K562 (cell line): ENCODE data around the gene EZH1. TPM values are rescaled to one million over a fixed set of nuclear protein-coding genes. Genes with fewer than 3 reads are reported as not detected.

Experiments used
- CCNT2 ChIP-seq: IDR thresholded peaks from 2 replicates; pipeline ENCODE4 v1.6.1; 2011; ENCODE audit warnings: borderline replicate concordance, low read depth, mild to moderate bottlenecking, moderate library complexity, mixed read lengths, low read length; ENCODE audit not compliant: insufficient read length; ENCODE audit errors: extremely low read depth
- CREB1 ChIP-seq, 2 experiments: sonication (generic) in 1 of 2; formaldehyde crosslinking in 1 of 2; IDR thresholded peaks; 2 replicates each; pipeline versions ENCODE4 v1.6.1 to v1.8.0; 2012 to 2022; ENCODE audit warnings: inconsistent platforms in 1 of 2, mild to moderate bottlenecking in 1 of 2, missing genetic modification reagents in 1 of 2, moderate library complexity in 1 of 2
- CREB3L1 ChIP-seq: fragments of 450-650 bp; IDR thresholded peaks from 2 replicates; pipeline ENCODE4 v1.6.1; 2014; ENCODE audit warnings: low read depth, mild to moderate bottlenecking, moderate library complexity, borderline replicate concordance
- FOXK2 ChIP-seq, 2 experiments: fragments of 450-650 bp; IDR thresholded peaks in 1 of 2; conservative IDR thresholded peaks in 1 of 2; 2 replicates each; pipeline ENCODE4 v1.6.1; 2016; ENCODE audit warnings: low read depth in 2 of 2, mild to moderate bottlenecking in 1 of 2
- GMEB1 ChIP-seq: fragments of 250-450 bp; sonication (Bioruptor Pico); IDR thresholded peaks from 2 replicates; pipeline ENCODE4 v1.4.0; 2020; ENCODE audit warnings: mild to moderate bottlenecking
- HMGXB4 ChIP-seq: sonication (generic); formaldehyde crosslinking; IDR thresholded peaks from 2 replicates; pipeline ENCODE4 v1.8.1; 2023; ENCODE audit warnings: mild to moderate bottlenecking, missing genetic modification reagents
- HNRNPLL ChIP-seq: fragments of 200-400 bp; formaldehyde crosslinking; IDR thresholded peaks from 2 replicates; pipeline ENCODE4 v1.6.1; 2017; ENCODE audit warnings: low read length, low read depth, mild to moderate bottlenecking; ENCODE audit not compliant: poor library complexity, severe bottlenecking
- IFI16 ChIP-seq: fragments of 250-450 bp; sonication (Bioruptor Pico); IDR thresholded peaks from 2 replicates; pipeline ENCODE4 v2.1.2; 2022; ENCODE audit warnings: mild to moderate bottlenecking, inconsistent platforms
- MXI1 ChIP-seq: IDR thresholded peaks from 2 replicates; pipeline ENCODE4 v1.6.1; 2011; ENCODE audit warnings: low read depth, mild to moderate bottlenecking, improper control_type of control experiment, low read length
- NRF1 ChIP-seq, 2 experiments: fragments of 450-650 bp; IDR thresholded peaks in 1 of 2; conservative IDR thresholded peaks in 1 of 2; 2 replicates each; pipeline ENCODE4 v1.6.1; 2014; ENCODE audit warnings: mild to moderate bottlenecking in 2 of 2
- PML ChIP-seq: IDR thresholded peaks from 2 replicates; pipeline ENCODE4 v1.6.1; 2012; ENCODE audit warnings: low read length, inconsistent platforms
- POLR2A ChIP-seq: fragments of 450-650 bp; conservative IDR thresholded peaks from 2 replicates; pipeline ENCODE4 v1.6.1; 2016
- RBM14 ChIP-seq: fragments of 200-400 bp; formaldehyde crosslinking; IDR thresholded peaks from 2 replicates; pipeline ENCODE4 v1.6.1; 2018; ENCODE audit warnings: low read depth, mild to moderate bottlenecking, low read length, moderate library complexity, borderline replicate concordance; ENCODE audit not compliant: insufficient read depth
- RFX5 ChIP-seq: IDR thresholded peaks from 2 replicates; pipeline ENCODE4 v1.6.1; 2011; ENCODE audit warnings: low read depth, mild to moderate bottlenecking, improper control_type of control experiment, low read length
- RUNX1 ChIP-seq: sonication (generic); IDR thresholded peaks from 2 replicates; pipeline ENCODE4 v1.6.1; 2016; ENCODE audit warnings: antibody characterized with exemption, low read depth
- SMARCC2 ChIP-seq: fragments of 450-650 bp; IDR thresholded peaks from 2 replicates; pipeline ENCODE4 v1.6.1; 2017; ENCODE audit warnings: antibody characterized with exemption, moderate library complexity, mild to moderate bottlenecking, low read depth
- STAT5A ChIP-seq: IDR thresholded peaks from 2 replicates; pipeline ENCODE4 v1.6.1; 2012; ENCODE audit warnings: low read length, inconsistent platforms, borderline replicate concordance
- TCF3 ChIP-seq: sonication (generic); formaldehyde crosslinking; IDR thresholded peaks from 2 replicates; pipeline ENCODE4 v1.4.0; 2020; ENCODE audit warnings: mild to moderate bottlenecking, missing genetic modification reagents
- ZFP1 ChIP-seq: fragments of 450-650 bp; formaldehyde crosslinking; IDR thresholded peaks from 2 replicates; pipeline ENCODE4 v1.4.0; 2020; ENCODE audit warnings: mild to moderate bottlenecking, mixed read lengths
- ZNF586 ChIP-seq: fragments of 450-650 bp; formaldehyde crosslinking; conservative IDR thresholded peaks from 2 replicates; pipeline ENCODE4 v1.4.0; 2020; ENCODE audit warnings: mild to moderate bottlenecking, moderate library complexity
- polyA plus RNA-seq, 8 experiments: library from polyadenylated mRNA; depleted of rRNA in 4 of 8; stranded (reverse) in 5 of 8; unstranded in 3 of 8; fragments of >200 nt; fragmentation: Nextera tagmentation in 2 of 8; fragmentation: Illumina TruSeq in 1 of 8; extraction: Ambion mirVana in 2 of 8; extraction: Trizol in 1 of 8; gene quantifications; 2 replicates each; pipeline versions ENCODE4 v1.2.1 to v1.2.3, GENCODE V29; 2011 to 2014; ENCODE audit warnings: inconsistent platforms in 1 of 8, missing spikeins in 1 of 8
- total RNA-seq, 7 experiments: library from RNA; depleted of rRNA in 6 of 7; stranded (reverse); fragments of >200 nt in 6 of 7; fragmentation: Illumina TruSeq in 2 of 7; extraction: Trizol in 2 of 7; gene quantifications; 2 replicates each; pipeline versions ENCODE4 v1.2.1 to v1.2.3, GENCODE V29; 2011 to 2021; ENCODE audit warnings: low replicate concordance in 1 of 7
- TF ChIP-seq, protein P1 (sequence below), 2 experiments: fragments of 450-650 bp; IDR thresholded peaks; 2 replicates each; pipeline ENCODE4 v1.6.1; 2016

Gene EZH1
- total and polyA plus RNA-seq, 9 of the 15 experiments (the other 6 are each of a cell fraction or from before 2014, with no cell fraction given), result 8.6 to 40.8 (median 22.9) TPM

- no peak for TF ChIP-seq RBM14
- TF ChIP-seq CREB3L1, result no peak
- no peak for TF ChIP-seq ZNF586
- TF ChIP-seq PML, result peak; percentile 81
- TF ChIP-seq TCF3, result peak; percentile 86
- peak; percentile 71; the same call in 1 of the 2 replicates for TF ChIP-seq STAT5A
- peak; percentile 89 for TF ChIP-seq SMARCC2
- TF ChIP-seq HMGXB4 (CRISPR knock-in tag), result no peak
- TF ChIP-seq GMEB1 (CRISPR knock-in tag), result no peak
- TF ChIP-seq POLR2A, result no peak
- TF ChIP-seq RFX5, result no peak
- TF ChIP-seq ZFP1 (CRISPR knock-in tag), result no peak
- TF ChIP-seq FOXK2 (conservative IDR thresholded peaks at IDR 0.05 in 1 of 2, IDR thresholded peaks at IDR 0.05 in 1 of 2; ENCODE audit: low read depth in 2 of 2), result no peak
- TF ChIP-seq RUNX1, result no peak
- no peak for TF ChIP-seq HNRNPLL
- TF ChIP-seq MXI1, result no peak
- TF ChIP-seq IFI16 (CRISPR knock-in tag), result no peak
- TF ChIP-seq, protein P1, sequence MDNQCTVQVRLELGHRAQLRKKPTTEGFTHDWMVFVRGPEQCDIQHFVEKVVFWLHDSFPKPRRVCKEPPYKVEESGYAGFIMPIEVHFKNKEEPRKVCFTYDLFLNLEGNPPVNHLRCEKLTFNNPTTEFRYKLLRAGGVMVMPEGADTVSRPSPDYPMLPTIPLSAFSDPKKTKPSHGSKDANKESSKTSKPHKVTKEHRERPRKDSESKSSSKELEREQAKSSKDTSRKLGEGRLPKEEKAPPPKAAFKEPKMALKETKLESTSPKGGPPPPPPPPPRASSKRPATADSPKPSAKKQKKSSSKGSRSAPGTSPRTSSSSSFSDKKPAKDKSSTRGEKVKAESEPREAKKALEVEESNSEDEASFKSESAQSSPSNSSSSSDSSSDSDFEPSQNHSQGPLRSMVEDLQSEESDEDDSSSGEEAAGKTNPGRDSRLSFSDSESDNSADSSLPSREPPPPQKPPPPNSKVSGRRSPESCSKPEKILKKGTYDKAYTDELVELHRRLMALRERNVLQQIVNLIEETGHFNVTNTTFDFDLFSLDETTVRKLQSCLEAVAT (IDR thresholded peaks at IDR 0.05), result no peak; a peak in 1 of 4 replicates
- TF ChIP-seq CREB1 (IDR thresholded peaks at IDR 0.05), result no peak
- no peak for TF ChIP-seq CREB1 (CRISPR knock-in tag; IDR thresholded peaks at IDR 0.05)
- TF ChIP-seq NRF1 (conservative IDR thresholded peaks at IDR 0.05 in 1 of 2, IDR thresholded peaks at IDR 0.05 in 1 of 2), result no peak; a peak in 2 of 4 replicates
- TF ChIP-seq CCNT2, result peak; percentile 87
These were observed 1.1 kb downstream of the EZH1 start (continued) for GRCh38 chr17:42743595-42744282.
